HG02884 (cell line): ENCODE measurements around the gene BEST4.
"Not testable (repeated sequence)": the region's sequence is repeated elsewhere in the genome, so short reads cannot be mapped to it uniquely, and the experiment has no call there.

ENCODE experiments used
- ATAC-seq: cut with Tn5 transposase; IDR thresholded peaks from one replicate; pipeline ENCODE4 v1.9.1; 2021; ENCODE audit warnings: mild to moderate bottlenecking, moderate library complexity; ENCODE audit not compliant: unreplicated experiment

The BEST4 gene

DNA sequence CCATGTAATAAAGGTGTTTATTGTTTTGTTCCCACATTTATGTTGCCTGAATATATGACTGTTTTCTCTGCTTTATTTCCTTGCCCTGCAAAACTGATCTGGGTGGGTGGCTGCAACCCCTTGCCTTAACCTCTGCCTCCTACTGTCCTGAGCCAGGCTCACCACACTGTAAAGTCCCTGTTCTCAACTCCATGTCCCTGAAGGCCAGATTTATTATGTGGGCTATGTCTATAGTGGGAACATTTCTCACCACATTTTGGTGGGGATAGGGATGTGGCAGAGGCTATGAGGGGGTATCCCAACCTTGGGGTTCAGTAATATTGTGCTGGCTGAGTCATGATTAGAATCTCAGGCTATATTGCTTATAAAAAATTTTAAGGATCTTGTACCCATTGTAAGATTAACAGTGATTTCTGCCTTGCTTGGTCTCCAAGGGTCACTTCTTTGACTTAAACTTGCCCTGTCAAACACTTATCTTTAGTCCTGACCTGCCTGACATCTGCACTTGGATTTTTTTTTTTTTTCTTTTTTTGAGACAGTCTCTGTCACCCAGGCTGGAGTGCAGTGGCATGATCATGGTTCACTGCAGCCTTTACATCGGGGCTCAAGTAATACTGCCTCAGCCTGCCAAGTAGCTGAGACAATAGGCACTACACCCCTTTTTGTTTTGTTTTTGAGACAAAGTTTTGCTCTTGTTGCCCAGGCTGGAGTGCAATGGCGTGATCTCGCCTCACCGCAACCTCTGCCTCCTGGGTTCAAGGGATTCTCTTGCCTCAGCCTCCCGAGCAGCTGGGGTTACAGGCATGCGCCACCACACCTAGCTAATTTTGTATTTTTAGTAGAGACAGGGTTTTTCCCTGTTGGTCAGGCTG lies 9.0 kb downstream of the BEST4 start:
- no peak for ATAC-seq

- no peak for ATAC-seq
Observed at GRCh38 chr1:44777969-44778635, 9.9 kb downstream of the BEST4 start.

GRCh38 chr1:44777547-44777946 lies 10.4 kb downstream of the BEST4 start:
- ATAC-seq, result no peak

- no peak for ATAC-seq
Observed at GRCh38 chr1:44776730-44777068, 11.3 kb downstream of the BEST4 start.

DNA sequence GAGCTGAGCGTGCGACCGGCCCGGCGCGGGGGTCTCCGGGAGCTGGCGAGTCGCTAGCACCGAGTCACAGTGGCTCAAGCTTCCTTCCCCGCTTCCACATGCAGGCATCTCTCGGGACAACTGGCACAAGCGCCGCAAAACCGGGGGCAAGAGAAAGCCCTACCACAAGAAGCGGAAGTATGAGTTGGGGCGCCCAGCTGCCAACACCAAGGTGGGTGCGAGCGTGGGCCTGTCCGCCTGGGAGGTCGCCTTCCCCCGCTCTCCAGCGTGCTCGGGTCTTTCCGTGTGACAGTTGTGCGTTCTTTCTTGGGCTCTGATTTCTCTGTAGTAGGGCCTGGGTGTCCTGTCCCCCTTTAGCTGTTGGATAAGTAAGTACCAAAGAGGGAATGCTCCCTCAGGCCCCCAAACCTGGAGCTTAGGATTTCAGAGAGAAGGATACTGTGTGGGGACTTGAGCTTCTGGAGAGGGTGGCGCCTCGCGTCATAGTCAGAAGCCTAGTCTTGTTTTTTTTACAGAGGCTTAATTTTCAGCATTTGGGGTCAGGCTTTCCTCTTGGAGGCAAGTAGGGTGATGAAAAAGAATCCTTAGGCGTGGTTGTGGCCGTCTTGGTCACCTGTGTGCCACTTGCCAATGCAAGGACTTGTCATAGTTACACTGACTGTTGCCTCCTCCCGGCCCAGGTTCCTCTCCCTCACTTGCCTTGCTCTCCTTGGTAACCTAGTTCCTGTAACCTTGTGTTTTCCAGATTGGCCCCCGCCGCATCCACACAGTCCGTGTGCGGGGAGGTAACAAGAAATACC lies 11.8 kb downstream of the BEST4 start:
- ATAC-seq, result no peak

DNA sequence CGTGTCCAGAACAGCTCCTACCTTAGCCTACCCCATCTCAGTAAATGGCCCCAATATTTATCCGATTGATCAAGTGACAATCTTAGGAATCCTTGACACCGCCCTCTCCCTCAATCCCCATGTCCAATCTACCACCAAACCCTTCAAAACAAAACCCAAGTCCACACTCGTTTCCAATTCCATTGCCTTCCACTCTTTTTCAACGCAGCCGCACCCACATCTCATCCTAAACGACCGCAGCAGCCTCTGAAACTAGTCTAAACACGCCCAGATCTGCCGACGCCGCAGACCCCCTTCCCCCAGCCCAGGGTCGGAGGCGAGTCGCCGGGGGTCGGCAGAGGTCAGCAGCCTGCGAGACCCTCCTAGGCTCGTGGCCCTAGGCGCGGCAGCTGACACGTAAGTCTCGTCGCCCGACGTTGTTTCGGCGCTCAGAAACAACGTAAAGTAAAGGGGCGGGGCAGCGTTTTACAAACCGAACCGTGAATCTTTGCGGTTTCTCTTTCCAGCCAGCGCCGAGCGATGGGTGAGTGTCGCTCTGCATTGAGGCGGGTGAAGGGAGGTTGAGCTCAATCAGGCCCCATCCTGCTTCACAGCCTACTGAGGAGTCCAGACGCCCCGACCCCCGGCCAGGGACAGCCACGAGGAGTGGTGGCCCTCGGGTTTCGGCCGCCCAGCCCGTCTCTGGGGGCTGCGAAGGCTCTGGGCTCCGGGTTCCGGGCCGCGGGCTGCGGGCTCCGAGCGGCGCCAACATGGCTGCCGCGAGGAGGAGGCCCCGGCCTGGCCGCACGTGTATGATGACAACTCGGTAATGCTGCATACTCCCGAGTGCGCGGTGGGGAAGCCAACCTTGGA lies 12.7 kb downstream of the BEST4 start, which contains the start of gene RPS8:
Gene RPS8 (plus strand): TSS at position 463 of the 852 bp plus-strand sequence. CDS start 57 bp downstream, at position 520.
- ATAC-seq, result peak; percentile 67

- ATAC-seq, result not testable (repeated sequence)
Observed at GRCh38 chr1:44766421-44766820, 21.5 kb downstream of the BEST4 start.

- no peak for ATAC-seq
Observed at GRCh38 chr1:44760876-44761275, 27.1 kb downstream of the BEST4 start.

GRCh38 chr1:44759077-44759476 lies 28.9 kb downstream of the BEST4 start:
- no peak for ATAC-seq

GRCh38 chr1:44757420-44757819 lies 30.6 kb downstream of the BEST4 start:
- ATAC-seq, result no peak

- no peak for ATAC-seq
Observed at GRCh38 chr1:44747878-44748277, 40.1 kb downstream of the BEST4 start.

- no peak for ATAC-seq
Observed at GRCh38 chr1:44743211-44743610, 44.8 kb downstream of the BEST4 start.

DNA sequence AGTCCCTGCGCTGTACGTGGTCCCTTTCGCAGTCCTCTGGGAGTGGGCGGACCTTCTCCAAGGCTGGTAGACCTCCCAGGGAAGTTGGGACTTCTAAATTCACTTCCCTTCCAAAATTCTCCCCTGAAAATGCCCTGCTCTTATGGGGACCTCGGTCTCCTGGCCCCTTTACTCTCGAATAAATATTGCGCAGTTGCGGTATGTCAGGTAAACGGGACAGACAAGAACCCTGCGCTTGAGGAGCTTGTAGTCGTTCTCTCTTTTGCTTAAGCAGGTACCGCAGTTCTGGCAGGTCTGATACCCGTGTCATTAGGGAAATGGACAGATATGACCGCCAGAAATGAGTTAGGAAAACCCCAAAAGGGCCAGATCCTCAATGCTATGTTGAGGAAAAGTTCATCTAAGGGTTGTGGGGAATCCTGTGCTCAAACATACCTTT lies 47.8 kb downstream of the BEST4 start:
- peak; percentile 3 for ATAC-seq

GRCh38 chr1:44739307-44740178 lies 48.4 kb downstream of the BEST4 start, which contains the start of gene KIF2C:
TSS of gene KIF2C (plus strand) at chr1:44739837. CDS start at chr1:44739933, 96 bp downstream.
- ATAC-seq, result peak; percentile 93

DNA sequence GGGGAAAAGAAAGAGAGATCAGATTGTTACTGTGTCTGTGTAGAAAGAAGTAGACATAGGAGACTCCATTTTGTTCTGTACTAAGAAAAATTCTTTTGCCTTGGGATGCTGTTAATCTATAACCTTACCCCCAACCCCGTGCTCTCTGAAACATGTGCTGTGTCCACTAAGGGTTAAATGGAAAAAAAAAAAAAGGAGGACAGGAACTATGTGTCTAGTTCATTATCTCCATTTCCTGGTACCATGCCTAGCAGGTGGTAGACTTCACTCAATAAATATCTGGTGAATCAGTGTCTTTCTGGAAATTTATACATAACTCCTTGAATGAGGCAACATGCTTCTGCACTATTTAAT lies 49.0 kb downstream of the BEST4 start:
- ATAC-seq, result not testable (repeated sequence)

GRCh38 chr1:44735992-44736391 lies 52.0 kb downstream of the BEST4 start:
- no peak for ATAC-seq

GRCh38 chr1:44733784-44734183 lies 54.2 kb downstream of the BEST4 start:
- ATAC-seq, result no peak
